ENCODE data around the gene PRRT3. TPM values are rescaled to one million over a fixed set of nuclear protein-coding genes. Genes with fewer than 3 reads are reported as not detected.

The PRRT3 gene
- total and polyA plus RNA-seq, 4 donors: 3.8 to 15.5 (median 8.1) TPM

Small RNAs within 50 kb of the gene (small RNA-seq; reads per million reads assigned to genes)
- not detected for gene CYCSP10 (ENCODE audit: low replicate concordance)
- not detected for gene RNU6-882P (ENCODE audit: low replicate concordance)

Other genes starting within 250 kb of the PRRT3 start
- 1 to 10 TPM; 3.3 to 6.3 TPM for gene CPNE9, start 248.6 kb downstream of the PRRT3 start, total RNA-seq
- gene CPNE9, start 248.6 kb downstream of the PRRT3 start, polyA plus RNA-seq (ENCODE audit: insufficient read length in 2 of 2): 1 to 10 TPM; 5.3 to 6.1 TPM
- 10 to 100 TPM; 10.4 to 18.9 TPM for gene BRPF1, start 220.7 kb downstream of the PRRT3 start, total RNA-seq
- 10 to 100 TPM; 15.2 to 16.7 TPM for gene BRPF1, start 220.7 kb downstream of the PRRT3 start, polyA plus RNA-seq (ENCODE audit: insufficient read length in 2 of 2)
- 10 to 100 TPM; 25.8 to 42.4 TPM for gene OGG1, start 202.5 kb downstream of the PRRT3 start, total RNA-seq
- gene OGG1, start 202.5 kb downstream of the PRRT3 start, polyA plus RNA-seq (ENCODE audit: insufficient read length in 2 of 2): 10 to 100 TPM; 46.1 to 57.8 TPM
- gene CAMK1, start 182.5 kb downstream of the PRRT3 start, total RNA-seq: 10 to 100 TPM; 36.3 to 64.4 TPM
- gene CAMK1, start 182.5 kb downstream of the PRRT3 start, polyA plus RNA-seq (ENCODE audit: insufficient read length in 2 of 2): 10 to 100 TPM; 42.3 to 44.1 TPM
- gene TADA3, start 159.9 kb downstream of the PRRT3 start, total RNA-seq: 10 to 100 TPM; 32.5 to 63.1 TPM
- 10 to 100 TPM; 80.2 to 88.3 TPM for gene TADA3, start 159.9 kb downstream of the PRRT3 start, polyA plus RNA-seq (ENCODE audit: insufficient read length in 2 of 2)
- gene ARPC4, start 159.3 kb downstream of the PRRT3 start, total RNA-seq: 100 to 1,000 TPM; 109 to 131 TPM
- 100 to 1,000 TPM; 138 to 141 TPM for gene ARPC4, start 159.3 kb downstream of the PRRT3 start, polyA plus RNA-seq (ENCODE audit: insufficient read length in 2 of 2)
- gene TTLL3, start 142.1 kb downstream of the PRRT3 start, total RNA-seq: 10 to 100 TPM; 32.4 to 50.6 TPM
- gene TTLL3, start 142.1 kb downstream of the PRRT3 start, polyA plus RNA-seq (ENCODE audit: insufficient read length in 2 of 2): 10 to 100 TPM; 46.7 to 75.0 TPM
- gene RPUSD3, start 108.4 kb downstream of the PRRT3 start, total RNA-seq: 10 to 100 TPM; 19.2 to 36.0 TPM
- gene RPUSD3, start 108.4 kb downstream of the PRRT3 start, polyA plus RNA-seq (ENCODE audit: insufficient read length in 2 of 2): 10 to 100 TPM; 48.7 to 53.8 TPM
- not detected for gene CIDEC, start 72.2 kb downstream of the PRRT3 start, total RNA-seq
- under 1 TPM; 0.24 to 0.54 TPM for gene CIDEC, start 72.2 kb downstream of the PRRT3 start, polyA plus RNA-seq (ENCODE audit: insufficient read length in 2 of 2)
- 10 to 100 TPM; 16.7 to 25.2 TPM for gene JAGN1, start 61.8 kb downstream of the PRRT3 start, total RNA-seq
- gene JAGN1, start 61.8 kb downstream of the PRRT3 start, polyA plus RNA-seq (ENCODE audit: insufficient read length in 2 of 2): 10 to 100 TPM; 34.0 to 35.2 TPM
- gene IL17RE, start 49.6 kb downstream of the PRRT3 start, total RNA-seq: 1 to 10 TPM in 1 of 2 donors, under 1 TPM in 1; 0.79 to 1.1 TPM
- 1 to 10 TPM; 1.7 to 2.7 TPM for gene IL17RE, start 49.6 kb downstream of the PRRT3 start, polyA plus RNA-seq (ENCODE audit: insufficient read length in 2 of 2)
- gene IL17RC, start 35.3 kb downstream of the PRRT3 start, total RNA-seq: 10 to 100 TPM; 16.7 to 34.2 TPM
- 10 to 100 TPM; 24.9 to 32.0 TPM for gene IL17RC, start 35.3 kb downstream of the PRRT3 start, polyA plus RNA-seq (ENCODE audit: insufficient read length in 2 of 2)
- 10 to 100 TPM; 36.1 to 64.9 TPM for gene CRELD1, start 18.6 kb downstream of the PRRT3 start, total RNA-seq
- gene CRELD1, start 18.6 kb downstream of the PRRT3 start, polyA plus RNA-seq (ENCODE audit: insufficient read length in 2 of 2): 10 to 100 TPM; 67.2 to 88.5 TPM
- gene EMC3, start 34.4 kb upstream of the PRRT3 start, total RNA-seq: 10 to 100 TPM; 65.0 to 68.7 TPM
- gene EMC3, start 34.4 kb upstream of the PRRT3 start, polyA plus RNA-seq (ENCODE audit: insufficient read length in 2 of 2): 10 to 100 TPM; 80.5 to 85.6 TPM
- gene FANCD2, start 74.0 kb upstream of the PRRT3 start, total RNA-seq: 10 to 100 TPM; 10.8 to 12.5 TPM
- gene FANCD2, start 74.0 kb upstream of the PRRT3 start, polyA plus RNA-seq (ENCODE audit: insufficient read length in 2 of 2): 10 to 100 TPM; 11.4 to 17.3 TPM
- not detected for gene FANCD2OS, start 155.8 kb upstream of the PRRT3 start, total RNA-seq
- not detected for gene FANCD2OS, start 155.8 kb upstream of the PRRT3 start, polyA plus RNA-seq (ENCODE audit: insufficient read length in 2 of 2)
- 100 to 1,000 TPM; 128 to 139 TPM for gene BRK1, start 163.3 kb upstream of the PRRT3 start, total RNA-seq
- 100 to 1,000 TPM; 197 to 198 TPM for gene BRK1, start 163.3 kb upstream of the PRRT3 start, polyA plus RNA-seq (ENCODE audit: insufficient read length in 2 of 2)
- gene VHL, start 189.4 kb upstream of the PRRT3 start, total RNA-seq: 10 to 100 TPM; 47.7 to 65.8 TPM
- gene VHL, start 189.4 kb upstream of the PRRT3 start, polyA plus RNA-seq (ENCODE audit: insufficient read length in 2 of 2): 100 to 1,000 TPM in 1 of 2 donors, 10 to 100 TPM in 1; 93.4 to 113 TPM
- gene IRAK2, start 212.5 kb upstream of the PRRT3 start, total RNA-seq: 1 to 10 TPM; 2.6 to 6.1 TPM
- gene IRAK2, start 212.5 kb upstream of the PRRT3 start, polyA plus RNA-seq (ENCODE audit: insufficient read length in 2 of 2): 1 to 10 TPM; 4.8 to 5.2 TPM

Measured in spinal cord (tissue), 4 donors.